ENCODE measurements around the gene CHST11. TPM values are rescaled to one million over a fixed set of nuclear protein-coding genes. Genes with fewer than 3 reads are reported as not detected.

CHST11 gene
- total and polyA plus RNA-seq, 10 of the 15 experiments (the other 5 are each of a cell fraction or from before 2014, with no cell fraction given): 1.9 to 38.1 (median 17.2) TPM

DNA sequence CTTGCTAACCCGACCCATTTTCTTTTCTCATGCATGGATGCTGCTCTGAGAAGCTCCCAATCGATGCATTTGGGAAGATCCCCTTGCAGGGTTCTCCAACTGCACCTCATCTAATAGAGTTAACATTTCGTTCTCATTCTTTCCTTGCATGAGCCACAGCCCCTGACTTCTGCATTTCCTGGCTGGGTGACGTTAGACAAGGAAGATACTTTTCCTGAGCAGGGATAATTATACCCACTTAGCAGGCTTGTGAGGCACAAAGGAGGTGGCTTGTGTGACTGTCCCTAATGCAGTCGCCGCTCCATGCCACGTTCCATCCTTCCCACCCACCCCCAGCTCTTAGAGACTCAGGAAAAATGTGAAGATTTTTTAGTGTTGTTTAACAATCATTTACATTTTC, 195.1 kb downstream of the CHST11 start (continued):
- TF ChIP-seq ZBTB40 (IDR thresholded peaks at IDR 0.05; ENCODE audit: borderline replicate concordance): no peak

DNA sequence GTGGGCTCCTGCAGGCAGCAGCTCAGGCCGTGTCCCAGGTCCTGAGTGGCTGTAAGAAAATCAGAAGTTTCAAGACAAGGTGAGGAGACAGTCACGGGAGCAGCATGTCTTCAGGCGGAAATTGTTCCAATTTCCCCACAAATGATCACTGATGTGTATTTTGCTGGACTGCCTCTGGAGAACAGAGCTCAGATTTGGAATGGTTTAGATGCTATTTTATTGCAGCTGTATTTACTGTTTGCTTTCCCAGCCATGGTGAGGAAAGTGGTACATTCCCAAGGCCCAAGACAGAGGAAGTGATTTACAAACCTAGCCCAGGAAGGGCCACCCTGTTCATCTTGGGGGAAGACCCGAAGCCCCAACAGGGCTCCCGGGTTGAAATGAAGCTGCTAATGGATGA, 195.6 kb downstream of the CHST11 start:
- ATAC-seq (no peak), DNase-seq (ENCODE audit: low read depth, low spot score) (no peak), FAIRE-seq (no peak)
- intact Hi-C loops (cut with micrococcal nuclease; ENCODE audit: unreplicated experiment) (loop anchor here (5.0 kb wide), 1 partner anchor 70 kb away; no protein-coding TSS in a partner anchor), in situ Hi-C loops (cut with MboI) (no loop called here)
- RAD21 ChIA-PET (ENCODE audit: unreplicated experiment): interaction anchor here (1.5 kb wide), 1 partner anchor 196 kb away, joined by 4 read pairs; the partner anchor contains the start of gene CHST11
- no peak overlapping the region for H3K4me3 ChIP-seq
- no peak overlapping the region for H3K9ac ChIP-seq (ENCODE audit: control insufficient read depth, insufficient read depth, low read length)
- TF ChIP-seq MTA3 (IDR thresholded peaks at IDR 0.05; ENCODE audit: borderline replicate concordance, low read length): no peak
- no peak for TF ChIP-seq IKZF1 (conservative IDR thresholded peaks at IDR 0.05)
- no peak for TF ChIP-seq E2F8 (IDR thresholded peaks at IDR 0.05; ENCODE audit: low read depth, partially characterized antibody)
- no peak for TF ChIP-seq POU2F2 (IDR thresholded peaks at IDR 0.05; ENCODE audit: borderline replicate concordance, low read depth, low read length)
- H3K36me3 ChIP-seq (ENCODE audit: control insufficient read depth in 2 of 2, insufficient read depth in 2 of 2, low read length in 1 of 2): peaks cover 5 to 7% of the 10 kb centered on the region in 2 experiments; a peak in 3 of 4 replicates
- SMC1A ChIA-PET (ENCODE audit: uncharacterized antibody, unreplicated experiment): interaction anchor here (1.0 to 1.4 kb wide), 3 partner anchors 9 to 42 kb away, joined by 3 to 6 read pairs (median 3); no protein-coding TSS in a partner anchor
- 0 out of 2 replicates have a peak, but pooled peaks cover 2% of the 10 kb centered on the region for H4K20me1 ChIP-seq (ENCODE audit: control insufficient read depth, insufficient read depth)
- CTCF ChIA-PET: interaction anchor here (0.7 to 1.4 kb wide), 5 partner anchors 8 to 271 kb away, joined by 3 to 5 read pairs (median 3); no protein-coding TSS in a partner anchor
- 98% methylated on average over 5 of the region's 5 CpGs for WGBS (ENCODE audit: insufficient coverage, insufficient replicate concordance, low lambda C conversion rate, missing lambda C conversion rate)
- no peak overlapping the region for H2AFZ ChIP-seq (ENCODE audit: control insufficient read depth, low read depth, low read length)
- no peaks in the 10 kb centered on the region for H3K4me1 ChIP-seq (ENCODE audit: control insufficient read depth, insufficient read depth, low read length)
- H3K9me3 ChIP-seq (replicated peaks; ENCODE audit: control insufficient read depth, insufficient read depth, low read length): no peaks in the 10 kb centered on the region
- POLR2A ChIA-PET: interaction anchor here (0.7 to 1.2 kb wide), 4 partner anchors 8 to 277 kb away, joined by 3 to 4 read pairs (median 3); no protein-coding TSS in a partner anchor
- H3K4me2 ChIP-seq (ENCODE audit: control insufficient read depth, insufficient read depth): no peak overlapping the region
- H3K27me3 ChIP-seq (replicated peaks in 1 of 2; ENCODE audit: control insufficient read depth in 2 of 2, insufficient read depth in 2 of 2, low read length in 1 of 2): no peaks in the 10 kb centered on the region
- no TSS peak for BruUV-seq (replicated peaks)
- H3K27ac ChIP-seq (ENCODE audit: control insufficient read depth, insufficient read depth): no peak overlapping the region
- H3K79me2 ChIP-seq (ENCODE audit: control insufficient read depth, insufficient read depth, low read length): peaks cover 2% of the 10 kb centered on the region
